Fibroblast of the aortic adventitia (primary cell): Measurements from ENCODE around the gene ZFPM1. TPM values are rescaled to one million over a fixed set of nuclear protein-coding genes. Genes with fewer than 3 reads are reported as not detected.
"Not testable (repeated sequence)": the region's sequence is repeated elsewhere in the genome, so short reads cannot be mapped to it uniquely, and the experiment has no call there.

Experiments used
- DNase-seq: peaks from one replicate; pipeline ENCODE4 v3.0.0-alpha.2; 2010; ENCODE audit warnings: low read depth
- H3K4me3 ChIP-seq: 2 replicates; pipeline ENCODE4 v1.5.1; 2011; ENCODE audit warnings: low read depth, mild to moderate bottlenecking, control low read depth, low read length, moderate library complexity
- CTCF ChIP-seq: IDR thresholded peaks from 2 replicates; pipeline ENCODE4 v1.5.1; 2011; ENCODE audit warnings: mild to moderate bottlenecking, low read length, control low read depth, inconsistent platforms; ENCODE audit not compliant: insufficient read depth
- total RNA-seq: library from RNA; depleted of rRNA; stranded (reverse); fragments of >200 nt; gene quantifications from 2 replicates; pipeline ENCODE4 v1.2.3, GENCODE V29; 2012; ENCODE audit warnings: low replicate concordance

ZFPM1 gene
- total RNA-seq, 1 donor: 4.2 TPM

DNA sequence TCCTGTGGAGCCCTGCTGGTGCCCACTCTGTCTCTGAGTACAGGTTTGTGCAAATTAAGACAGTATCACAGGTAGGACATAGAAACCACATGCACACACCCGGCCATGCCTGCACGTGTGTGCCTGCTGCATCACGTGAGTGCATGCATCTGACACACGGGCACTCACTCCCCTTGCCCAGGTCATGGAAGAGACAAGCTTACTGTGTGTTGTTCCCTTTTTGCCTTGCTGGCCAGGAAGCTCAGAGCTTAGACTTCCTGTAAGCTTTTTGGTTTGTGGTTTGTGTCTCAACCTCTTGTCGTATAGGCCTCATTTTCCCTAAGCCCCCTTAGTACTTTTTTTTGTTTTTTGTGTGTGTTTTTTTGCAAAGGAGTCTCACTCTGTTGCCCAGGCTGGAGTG lies 45.3 kb upstream of the ZFPM1 start:
- H3K4me3 ChIP-seq: no peak overlapping the region
- TF ChIP-seq CTCF: no peak
- DNase-seq: no peak

DNA sequence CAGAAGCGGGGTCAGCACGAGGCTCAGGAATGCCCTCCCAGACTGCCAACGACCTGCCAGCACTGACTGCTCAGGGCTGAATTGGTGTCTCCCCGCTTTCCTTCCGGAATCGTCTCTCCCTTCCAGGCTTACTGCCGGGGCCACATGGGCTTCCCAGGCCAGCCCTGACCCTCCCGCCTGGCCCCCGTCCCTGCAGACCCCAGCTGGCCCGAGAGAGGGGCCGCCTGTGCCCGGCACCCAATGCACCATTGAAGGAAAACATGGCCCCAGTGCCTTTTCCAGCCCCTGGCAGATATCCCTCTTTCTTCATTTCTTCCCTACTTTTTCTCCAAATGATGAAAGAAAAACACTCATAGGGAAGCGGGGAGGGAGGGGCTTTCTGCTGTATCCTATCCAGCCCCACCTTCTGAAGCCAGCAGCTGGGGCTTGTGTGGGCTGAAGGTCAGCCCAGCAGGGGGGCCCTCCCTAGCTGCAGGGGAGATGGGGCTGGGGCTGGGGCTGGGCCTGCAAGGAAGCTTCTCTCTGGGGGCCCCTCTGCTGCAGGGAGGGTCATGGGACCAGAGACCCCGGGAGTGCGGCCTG lies 44.4 kb upstream of the ZFPM1 start:
- peak; percentile 21 for DNase-seq
- no peak overlapping the region for H3K4me3 ChIP-seq
- no peak for TF ChIP-seq CTCF

DNA sequence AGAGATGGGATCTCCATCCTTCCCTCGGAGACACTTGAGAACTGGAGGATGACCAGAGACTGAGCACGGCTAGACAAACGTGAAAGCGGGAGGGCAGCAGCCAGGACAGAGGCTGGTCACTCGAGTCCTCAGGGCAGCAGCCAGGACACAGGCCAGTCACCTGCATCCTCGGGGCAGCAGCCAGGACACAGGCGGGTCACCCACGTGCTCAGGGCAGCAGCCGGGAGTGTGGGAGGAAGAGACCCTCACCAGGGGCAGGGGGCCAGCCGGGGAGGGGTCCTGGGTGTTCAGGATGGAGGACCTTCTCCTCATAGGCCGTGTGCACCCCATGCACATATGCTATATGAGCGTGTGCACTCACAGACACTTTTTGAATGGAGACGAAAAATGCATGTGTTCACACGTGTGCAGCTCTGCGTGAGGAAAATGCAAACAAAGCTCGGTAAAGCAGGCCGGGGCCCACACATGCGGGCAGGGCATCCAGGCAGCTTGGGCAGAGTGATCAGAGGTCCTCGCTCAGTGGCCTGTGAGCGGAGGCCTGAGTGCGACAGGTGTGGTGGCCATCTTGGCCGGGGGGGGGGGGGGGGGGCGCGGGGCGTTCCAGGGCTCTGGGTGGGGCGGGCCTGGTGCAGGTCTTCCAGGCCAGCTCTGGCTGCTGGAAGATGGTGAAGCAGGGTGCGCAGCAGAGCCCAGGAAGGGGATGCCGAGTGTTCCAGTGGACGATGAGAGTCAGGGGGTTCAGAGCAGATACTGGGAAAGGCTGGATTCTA lies 43.6 kb upstream of the ZFPM1 start:
- no peak for TF ChIP-seq CTCF
- DNase-seq: no peak
- H3K4me3 ChIP-seq: no peak overlapping the region

GRCh38 chr16:88410297-88410968 lies 42.6 kb upstream of the ZFPM1 start:
- not testable (repeated sequence) for H3K4me3 ChIP-seq, DNase-seq

DNA sequence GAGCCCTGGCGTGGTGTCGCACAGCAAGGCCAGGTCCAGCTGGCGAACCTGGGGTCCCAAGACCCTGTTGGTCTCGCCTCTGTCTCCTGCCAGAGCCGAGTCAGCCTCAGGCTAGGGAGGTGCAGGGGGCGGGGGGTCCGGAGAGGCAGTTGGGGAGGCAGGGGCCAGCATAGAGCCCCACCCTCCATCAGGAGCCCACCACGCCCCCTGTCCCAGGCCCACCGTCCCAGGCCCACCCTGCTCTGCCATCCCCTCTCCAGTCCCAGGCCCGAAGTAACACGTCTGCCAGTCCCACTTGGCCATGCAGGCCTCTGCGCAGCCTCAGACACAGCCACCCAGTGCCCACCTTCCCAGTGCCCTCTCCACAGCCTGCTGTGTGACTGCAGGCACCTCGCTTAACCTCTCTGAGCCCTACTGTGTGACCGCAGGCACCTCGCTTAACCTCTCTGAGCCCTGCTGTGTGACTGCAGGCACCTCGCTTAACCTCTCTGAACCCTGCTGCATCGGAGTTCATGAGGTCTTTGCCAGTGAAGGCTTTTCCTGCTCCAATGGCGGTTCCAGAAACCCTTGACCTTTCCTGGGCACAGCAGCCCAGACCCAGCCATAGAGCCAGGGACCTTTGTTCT lies 41.0 kb upstream of the ZFPM1 start:
- no peak for DNase-seq
- no peak for TF ChIP-seq CTCF
- H3K4me3 ChIP-seq: no peak overlapping the region

- no peak for DNase-seq
- no peak for TF ChIP-seq CTCF
- H3K4me3 ChIP-seq: no peak overlapping the region
Observed at GRCh38 chr16:88412766-88413165, 40.3 kb upstream of the ZFPM1 start.

DNA sequence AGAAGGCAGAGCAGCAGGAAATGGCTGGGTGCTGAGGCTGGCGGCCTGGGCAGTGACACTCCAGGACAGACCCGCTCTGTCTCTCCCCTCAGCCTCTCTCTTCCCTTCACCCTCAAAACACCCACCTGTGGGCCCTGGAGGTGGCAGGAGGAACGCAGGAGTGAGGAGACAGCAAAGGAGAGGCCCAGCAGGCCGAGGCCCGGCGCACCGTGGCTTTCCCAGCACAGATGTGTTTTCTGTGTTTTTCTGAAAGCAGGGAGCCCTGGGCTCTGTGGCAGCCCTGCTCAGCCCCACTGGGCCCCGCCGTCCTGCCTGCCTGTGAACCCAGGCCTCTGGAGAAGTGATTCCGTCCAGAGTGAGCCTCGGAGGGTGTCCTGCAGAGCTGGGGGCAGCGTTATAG lies 39.8 kb upstream of the ZFPM1 start:
- DNase-seq: no peak
- no peak for TF ChIP-seq CTCF
- H3K4me3 ChIP-seq: no peak overlapping the region
